OCI-LY7 (cell line): ENCODE measurements around the gene SMARCC1. TPM values are rescaled to one million over a fixed set of nuclear protein-coding genes. Genes with fewer than 3 reads are reported as not detected.

Source experiments
- BruUV-seq: library from RNA; stranded (reverse); fragments of 400-500 nt; replicated peaks from 2 replicates; lab custom pipeline; 2021; lab: Mats Ljungman, UMichigan
- CTCF ChIA-PET: fragments of 300-600 bp; sonication (Branson Sonifier 250); formaldehyde crosslinking; loops from one replicate; lab custom pipeline; 2022; ENCODE audit warnings: antibody characterized with exemption; ENCODE audit not compliant: unreplicated experiment; lab: Charles Lee
- POLR2A ChIA-PET: fragments of 300-600 bp; sonication (Branson Sonifier 250); formaldehyde crosslinking; loops from one replicate; lab custom pipeline; 2022; ENCODE audit warnings: antibody characterized with exemption; lab: Charles Lee
- DNase-seq: peaks from one replicate; pipeline ENCODE4 v3.0.0-alpha.2; 2015; ENCODE audit warnings: low spot score
- H2AFZ ChIP-seq: fragments of 200-600 bp; sonication (generic), shearing (Covaris generic); 2 replicates; pipeline ENCODE4 v1.6.1; 2014; ENCODE audit warnings: mild to moderate bottlenecking, antibody characterized with exemption, low read length, moderate library complexity
- H3K27ac ChIP-seq: fragments of 200-600 bp; sonication (generic); 2 replicates; pipeline ENCODE4 v1.5.1; 2014; ENCODE audit warnings: mixed run types, low read depth, mild to moderate bottlenecking, moderate library complexity, low read length, inconsistent platforms; ENCODE audit not compliant: poor library complexity, severe bottlenecking
- H3K36me3 ChIP-seq: fragments of 200-600 bp; sonication (generic); 2 replicates; pipeline ENCODE4 v1.6.1; 2014; ENCODE audit warnings: mild to moderate bottlenecking, antibody characterized with exemption, low read length, moderate library complexity, mixed read lengths; ENCODE audit not compliant: insufficient read depth
- H3K4me1 ChIP-seq: fragments of 200-600 bp; sonication (generic); 2 replicates; pipeline ENCODE4 v1.5.1; 2014; ENCODE audit warnings: mild to moderate bottlenecking, low read length; ENCODE audit not compliant: insufficient read depth, poor library complexity, severe bottlenecking
- H3K4me2 ChIP-seq: fragments of 200-600 bp; sonication (generic); 2 replicates; pipeline ENCODE4 v1.6.1; 2014; ENCODE audit warnings: mild to moderate bottlenecking, low read length
- H3K4me3 ChIP-seq: fragments of 200-600 bp; sonication (generic); 2 replicates; pipeline ENCODE4 v1.5.1; 2014; ENCODE audit warnings: mild to moderate bottlenecking, low read depth, low read length; ENCODE audit not compliant: poor library complexity, severe bottlenecking
- H3K79me2 ChIP-seq: fragments of 200-600 bp; sonication (generic); 2 replicates; pipeline ENCODE4 v1.6.1; 2016; ENCODE audit warnings: low read depth, mild to moderate bottlenecking, low read length, moderate library complexity, mixed read lengths; ENCODE audit not compliant: insufficient read depth
- H3K9me2 ChIP-seq: fragments of 200-600 bp; sonication (generic); 2 replicates; pipeline ENCODE4 v1.6.1; 2016; ENCODE audit warnings: mild to moderate bottlenecking, low read length, mixed read lengths; ENCODE audit not compliant: insufficient read depth
- H3K9me3 ChIP-seq: fragments of 200-600 bp; sonication (generic); 2 replicates; pipeline ENCODE4 v1.6.1; 2014; ENCODE audit warnings: mild to moderate bottlenecking, mixed run types, low read length, mixed read lengths
- H4K20me1 ChIP-seq: fragments of 200-600 bp; sonication (generic); 2 replicates; pipeline ENCODE4 v1.6.1; 2014; ENCODE audit warnings: mild to moderate bottlenecking, antibody characterized with exemption, low read length, moderate library complexity, mixed read lengths; ENCODE audit not compliant: insufficient read depth
- EZH2phosphoT487 ChIP-seq: fragments of 200-600 bp; sonication (generic); IDR thresholded peaks from 2 replicates; pipeline ENCODE4 v1.6.1; 2018; ENCODE audit warnings: low read depth, borderline replicate concordance, mild to moderate bottlenecking, mixed run types, antibody characterized with exemption, low read length, moderate library complexity, mixed read lengths
- intact Hi-C: fragments of 100-400 bp; cut with micrococcal nuclease; formaldehyde crosslinking; loops from one replicate; pipeline ENCODE4 v1.10.0; 2022; ENCODE audit not compliant: unreplicated experiment
- total RNA-seq, 2 experiments: library from RNA; depleted of rRNA in 1 of 2; stranded (reverse); fragments of >200 nt in 1 of 2; shearing (Covaris generic) in 1 of 2; gene quantifications; 2 replicates each; pipeline ENCODE4 v1.2.3, GENCODE V29; 2014 to 2022
- TF ChIP-seq, protein P1 (sequence below): fragments of 200-600 bp; sonication (generic); conservative IDR thresholded peaks from 2 replicates; pipeline ENCODE4 v1.5.1; 2014; ENCODE audit warnings: mild to moderate bottlenecking, antibody characterized with exemption, low read length, moderate library complexity, mixed read lengths

Gene SMARCC1
- total RNA-seq, 2 experiments from 2014 or later, result 83.2 to 176 TPM

GRCh38 chr3:47629770-47630169 lies 151.9 kb downstream of the SMARCC1 start:
- no peak overlapping the region for H2AFZ ChIP-seq
- no peak for DNase-seq
- no peak overlapping the region for H3K4me2 ChIP-seq
- no peak for TF ChIP-seq EZH2phosphoT487
- TF ChIP-seq, protein P1, sequence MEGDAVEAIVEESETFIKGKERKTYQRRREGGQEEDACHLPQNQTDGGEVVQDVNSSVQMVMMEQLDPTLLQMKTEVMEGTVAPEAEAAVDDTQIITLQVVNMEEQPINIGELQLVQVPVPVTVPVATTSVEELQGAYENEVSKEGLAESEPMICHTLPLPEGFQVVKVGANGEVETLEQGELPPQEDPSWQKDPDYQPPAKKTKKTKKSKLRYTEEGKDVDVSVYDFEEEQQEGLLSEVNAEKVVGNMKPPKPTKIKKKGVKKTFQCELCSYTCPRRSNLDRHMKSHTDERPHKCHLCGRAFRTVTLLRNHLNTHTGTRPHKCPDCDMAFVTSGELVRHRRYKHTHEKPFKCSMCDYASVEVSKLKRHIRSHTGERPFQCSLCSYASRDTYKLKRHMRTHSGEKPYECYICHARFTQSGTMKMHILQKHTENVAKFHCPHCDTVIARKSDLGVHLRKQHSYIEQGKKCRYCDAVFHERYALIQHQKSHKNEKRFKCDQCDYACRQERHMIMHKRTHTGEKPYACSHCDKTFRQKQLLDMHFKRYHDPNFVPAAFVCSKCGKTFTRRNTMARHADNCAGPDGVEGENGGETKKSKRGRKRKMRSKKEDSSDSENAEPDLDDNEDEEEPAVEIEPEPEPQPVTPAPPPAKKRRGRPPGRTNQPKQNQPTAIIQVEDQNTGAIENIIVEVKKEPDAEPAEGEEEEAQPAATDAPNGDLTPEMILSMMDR, result no peak
- H3K4me1 ChIP-seq, result no peaks in the 10 kb centered on the region
- no peaks in the 10 kb centered on the region for H4K20me1 ChIP-seq
- H3K79me2 ChIP-seq, result no peaks in the 10 kb centered on the region
- peaks cover 93% of the 10 kb centered on the region for H3K36me3 ChIP-seq
- H3K9me3 ChIP-seq, result no peaks in the 10 kb centered on the region
- no peaks in the 10 kb centered on the region for H3K9me2 ChIP-seq
- ChIA-PET CTCF (interaction anchor here (0.8 kb wide), 1 partner anchor 9 kb away, joined by 3 read pairs; no protein-coding TSS in a partner anchor), POLR2A (interaction anchor here (0.8 to 1.3 kb wide), 2 partner anchors 14 to 19 kb away, joined by 3 read pairs; no protein-coding TSS in a partner anchor)
- intact Hi-C loops, result no loop called here
- no TSS peak for BruUV-seq
- H3K4me3 ChIP-seq, result no peak overlapping the region
- no peak overlapping the region for H3K27ac ChIP-seq

DNA sequence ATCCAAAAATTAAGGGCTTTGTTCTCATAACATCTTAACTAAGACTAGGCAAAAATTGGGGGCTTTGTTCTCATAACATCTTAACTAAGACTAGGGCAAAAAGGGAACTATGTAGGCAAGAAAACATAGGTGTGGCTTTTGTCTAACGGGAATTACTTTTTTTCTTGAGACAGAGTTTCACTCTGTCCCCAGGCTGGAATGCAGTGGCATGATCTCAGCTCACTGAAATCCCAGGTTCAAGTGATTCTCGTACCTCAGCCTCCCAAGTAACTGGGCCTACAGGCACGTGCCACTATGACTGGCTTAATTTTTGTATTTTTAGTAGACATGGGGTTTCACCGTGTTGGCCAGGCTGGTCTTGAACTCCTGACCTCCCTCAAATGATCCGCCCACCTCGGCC lies 153.3 kb downstream of the SMARCC1 start:
- CTCF ChIA-PET, result no interaction called here
- TF ChIP-seq EZH2phosphoT487, result no peak
- TF ChIP-seq, protein P1, result no peak
- no TSS peak for BruUV-seq

DNA sequence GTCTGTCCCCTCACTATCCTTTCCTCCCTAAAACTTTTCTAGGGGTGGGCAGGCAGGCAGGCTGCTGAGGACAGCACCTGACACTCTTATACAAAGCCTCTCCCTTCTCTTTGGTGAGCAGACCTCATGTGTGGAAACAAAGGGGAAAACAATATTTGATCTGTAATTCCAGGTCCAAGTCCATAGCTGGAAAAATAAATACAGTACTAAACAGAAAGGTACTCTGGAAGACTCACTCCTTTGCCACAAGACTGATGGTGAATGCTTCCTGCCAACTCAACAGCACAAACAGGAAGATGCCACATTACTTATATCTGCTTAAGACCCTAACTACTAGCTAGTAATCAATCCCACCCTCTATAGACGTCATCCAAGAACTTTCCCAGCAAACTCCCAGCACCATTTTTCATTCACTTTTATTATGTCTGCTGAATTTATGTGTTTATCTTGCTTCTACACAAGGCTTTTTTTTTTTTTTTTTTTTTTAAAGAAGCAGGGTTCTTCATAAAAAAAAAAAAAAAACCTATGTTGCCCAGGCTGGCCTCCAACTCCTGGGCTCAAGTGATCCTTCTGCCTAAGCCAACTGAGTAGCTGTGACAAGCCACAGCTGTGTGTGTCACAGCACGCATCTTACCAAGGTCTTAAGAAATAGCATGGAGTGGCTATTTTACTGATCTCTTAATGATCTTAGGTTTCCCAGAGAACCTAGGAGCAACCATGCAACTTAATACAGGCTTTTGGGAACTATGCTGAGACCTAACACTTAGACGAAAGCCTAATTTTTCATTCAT lies 158.8 kb downstream of the SMARCC1 start:
- CTCF ChIA-PET, result no interaction called here
- TF ChIP-seq, protein P1, result no peak
- Histone ChIP-seq H3K4me2 (no peak overlapping the region), H3K27ac (no peak overlapping the region), H2AFZ (no peak overlapping the region), H4K20me1 (no peaks in the 10 kb centered on the region), H3K79me2 (no peaks in the 10 kb centered on the region), H3K36me3 (peaks cover 98% of the 10 kb centered on the region), H3K9me3 (no peaks in the 10 kb centered on the region), H3K9me2 (no peaks in the 10 kb centered on the region), H3K4me3 (no peak overlapping the region), H3K4me1 (no peaks in the 10 kb centered on the region)
- no TSS peak for BruUV-seq
- DNase-seq, result no peak
- POLR2A ChIA-PET, result interaction anchor here (0.5 to 1.0 kb wide), 10 partner anchors 9 to 1386 kb away, joined by 3 to 8 read pairs (median 4); no protein-coding TSS in a partner anchor
- intact Hi-C loops, result no loop called here

More for the DNA sequence above, 153.3 kb downstream of the SMARCC1 start:
- intact Hi-C loops, result no loop called here
- Histone ChIP-seq H3K4me3 (no peak overlapping the region), H3K9me2 (no peaks in the 10 kb centered on the region), H3K36me3 (peaks cover 95% of the 10 kb centered on the region), H3K4me2 (no peak overlapping the region), H2AFZ (no peak overlapping the region), H3K9me3 (no peaks in the 10 kb centered on the region), H3K79me2 (no peaks in the 10 kb centered on the region), H3K27ac (no peak overlapping the region), H4K20me1 (no peaks in the 10 kb centered on the region), H3K4me1 (no peaks in the 10 kb centered on the region)
- no peak for DNase-seq
- POLR2A ChIA-PET, result interaction anchor here (1.5 kb wide), 1 partner anchor 11 kb away, joined by 3 read pairs; no protein-coding TSS in a partner anchor
